ENCODE data around the gene ADAMTS9.

The ADAMTS9 gene

GRCh38 chr3:64489361-64490044 is 198.3 kb downstream of the ADAMTS9 start:
- Histone ChIP-seq H3K36me3 (ENCODE audit: insufficient read depth, low read length) (no peaks in the 10 kb centered on the region), H2AFZ (ENCODE audit: low read depth, low read length) (no peak overlapping the region), H3K27me3 (ENCODE audit: insufficient read depth, low read length) (no peaks in the 10 kb centered on the region), H3K4me3 (ENCODE audit: low read length) (peak overlapping the region; percentile 8), H3K9me3 (ENCODE audit: low read length) (no peaks in the 10 kb centered on the region), H3K4me1 (ENCODE audit: insufficient read depth, low read length) (peaks cover 17% of the 10 kb centered on the region)

- peaks cover 17% of the 10 kb centered on the region for H3K4me1 ChIP-seq (ENCODE audit: insufficient read depth, low read length)
- H3K9me3 ChIP-seq (ENCODE audit: low read length), result no peaks in the 10 kb centered on the region
- no peaks in the 10 kb centered on the region for H3K36me3 ChIP-seq (ENCODE audit: insufficient read depth, low read length)
- H3K4me3 ChIP-seq (ENCODE audit: low read length), result peak overlapping the region; percentile 1
- no peak overlapping the region for H2AFZ ChIP-seq (ENCODE audit: low read depth, low read length)
- no peaks in the 10 kb centered on the region for H3K27me3 ChIP-seq (ENCODE audit: insufficient read depth, low read length)
These were observed 198.9 kb downstream of the ADAMTS9 start for GRCh38 chr3:64488939-64489338.

GRCh38 chr3:64484289-64484992 is 203.4 kb downstream of the ADAMTS9 start:
- no peaks in the 10 kb centered on the region for H3K27me3 ChIP-seq (ENCODE audit: insufficient read depth, low read length)
- H3K4me3 ChIP-seq (ENCODE audit: low read length), result no peak overlapping the region
- peaks cover 17% of the 10 kb centered on the region for H3K4me1 ChIP-seq (ENCODE audit: insufficient read depth, low read length)
- no peaks in the 10 kb centered on the region for H3K9me3 ChIP-seq (ENCODE audit: low read length)
- H2AFZ ChIP-seq (ENCODE audit: low read depth, low read length), result no peak overlapping the region
- no peaks in the 10 kb centered on the region for H3K36me3 ChIP-seq (ENCODE audit: insufficient read depth, low read length)

- Histone ChIP-seq H2AFZ (ENCODE audit: low read depth, low read length) (peak overlapping the region; percentile 27), H3K36me3 (ENCODE audit: insufficient read depth, low read length) (no peaks in the 10 kb centered on the region), H3K4me3 (ENCODE audit: low read length) (no peak overlapping the region), H3K9me3 (ENCODE audit: low read length) (no peaks in the 10 kb centered on the region), H3K27me3 (ENCODE audit: insufficient read depth, low read length) (no peaks in the 10 kb centered on the region), H3K4me1 (ENCODE audit: insufficient read depth, low read length) (peaks cover 10% of the 10 kb centered on the region)
These were observed 204.3 kb downstream of the ADAMTS9 start for GRCh38 chr3:64483467-64483866.

GRCh38 chr3:64475037-64475436 is 212.8 kb downstream of the ADAMTS9 start:
- Histone ChIP-seq H3K9me3 (ENCODE audit: low read length) (no peaks in the 10 kb centered on the region), H3K4me3 (ENCODE audit: low read length) (no peak overlapping the region), H2AFZ (ENCODE audit: low read depth, low read length) (no peak overlapping the region), H3K36me3 (ENCODE audit: insufficient read depth, low read length) (no peaks in the 10 kb centered on the region), H3K4me1 (ENCODE audit: insufficient read depth, low read length) (no peaks in the 10 kb centered on the region), H3K27me3 (ENCODE audit: insufficient read depth, low read length) (no peaks in the 10 kb centered on the region)

GRCh38 chr3:64473466-64473865 is 214.3 kb downstream of the ADAMTS9 start:
- Histone ChIP-seq H2AFZ (ENCODE audit: low read depth, low read length) (no peak overlapping the region), H3K4me1 (ENCODE audit: insufficient read depth, low read length) (no peaks in the 10 kb centered on the region), H3K36me3 (ENCODE audit: insufficient read depth, low read length) (no peaks in the 10 kb centered on the region)

GRCh38 chr3:64470436-64470835 is 217.4 kb downstream of the ADAMTS9 start:
- H3K4me3 ChIP-seq (ENCODE audit: low read length), result no peak overlapping the region

More at GRCh38 chr3:64473466-64473865, 214.3 kb downstream of the ADAMTS9 start:
- Histone ChIP-seq H3K27me3 (ENCODE audit: insufficient read depth, low read length) (no peaks in the 10 kb centered on the region), H3K4me3 (ENCODE audit: low read length) (no peak overlapping the region), H3K9me3 (ENCODE audit: low read length) (no peaks in the 10 kb centered on the region)

GRCh38 chr3:64467255-64467944 is 220.4 kb downstream of the ADAMTS9 start:
- no peaks in the 10 kb centered on the region for H3K27me3 ChIP-seq (ENCODE audit: insufficient read depth, low read length)
- H3K4me3 ChIP-seq (ENCODE audit: low read length), result no peak overlapping the region
- H3K9me3 ChIP-seq (ENCODE audit: low read length), result no peaks in the 10 kb centered on the region
- H2AFZ ChIP-seq (ENCODE audit: low read depth, low read length), result no peak overlapping the region
- no peaks in the 10 kb centered on the region for H3K36me3 ChIP-seq (ENCODE audit: insufficient read depth, low read length)
- H3K4me1 ChIP-seq (ENCODE audit: insufficient read depth, low read length), result peaks cover 4% of the 10 kb centered on the region

More at GRCh38 chr3:64470436-64470835, 217.4 kb downstream of the ADAMTS9 start:
- Histone ChIP-seq H3K36me3 (ENCODE audit: insufficient read depth, low read length) (no peaks in the 10 kb centered on the region), H3K9me3 (ENCODE audit: low read length) (no peaks in the 10 kb centered on the region), H3K4me1 (ENCODE audit: insufficient read depth, low read length) (no peaks in the 10 kb centered on the region), H3K27me3 (ENCODE audit: insufficient read depth, low read length) (no peaks in the 10 kb centered on the region), H2AFZ (ENCODE audit: low read depth, low read length) (no peak overlapping the region)
